BLaER1 treated with 17β-estradiol and CSF1 and Interleukin-3, amounts not matched to agents 10 nM and 100 nM (cell line): Measurements from ENCODE around the gene PANX2.

Experiments
- H3K27ac ChIP-seq, 11 experiments: shearing (Covaris generic); formaldehyde crosslinking; 2 replicates each; pipeline ENCODE4 v1.8.1; 2022
- H3K27me3 ChIP-seq, 11 experiments: shearing (Covaris generic); formaldehyde crosslinking; 2 replicates each; pipeline ENCODE4 v1.8.1; 2022
- H3K36me3 ChIP-seq, 11 experiments: shearing (Covaris generic); formaldehyde crosslinking; 2 replicates each; pipeline ENCODE4 v1.8.1; 2022
- H3K4me1 ChIP-seq, 10 experiments: shearing (Covaris generic); formaldehyde crosslinking; 2 replicates each; pipeline ENCODE4 v1.8.1; 2022
- H3K4me2 ChIP-seq, 11 experiments: shearing (Covaris generic); formaldehyde crosslinking; 2 replicates each; pipeline ENCODE4 v1.8.1; 2022
- H3K4me3 ChIP-seq, 10 experiments: shearing (Covaris generic); formaldehyde crosslinking; 2 replicates each; pipeline ENCODE4 v1.8.1; 2022
- H3K9ac ChIP-seq, 11 experiments: shearing (Covaris generic); formaldehyde crosslinking; 2 replicates each; pipeline ENCODE4 v1.8.1; 2022
- H3K9me3 ChIP-seq, 11 experiments: shearing (Covaris generic); formaldehyde crosslinking; replicated peaks in 1 of 11; 2 replicates each; pipeline ENCODE4 v1.8.1; 2022
- H4K20me1 ChIP-seq, 11 experiments: shearing (Covaris generic); formaldehyde crosslinking; 2 replicates each; pipeline ENCODE4 v1.8.1; 2022
- Cebpa-rat ChIP-seq, 11 experiments: shearing (Covaris generic); IDR thresholded peaks; 2 replicates each; pipeline ENCODE4 v1.8.1; 2022

The PANX2 gene

DNA sequence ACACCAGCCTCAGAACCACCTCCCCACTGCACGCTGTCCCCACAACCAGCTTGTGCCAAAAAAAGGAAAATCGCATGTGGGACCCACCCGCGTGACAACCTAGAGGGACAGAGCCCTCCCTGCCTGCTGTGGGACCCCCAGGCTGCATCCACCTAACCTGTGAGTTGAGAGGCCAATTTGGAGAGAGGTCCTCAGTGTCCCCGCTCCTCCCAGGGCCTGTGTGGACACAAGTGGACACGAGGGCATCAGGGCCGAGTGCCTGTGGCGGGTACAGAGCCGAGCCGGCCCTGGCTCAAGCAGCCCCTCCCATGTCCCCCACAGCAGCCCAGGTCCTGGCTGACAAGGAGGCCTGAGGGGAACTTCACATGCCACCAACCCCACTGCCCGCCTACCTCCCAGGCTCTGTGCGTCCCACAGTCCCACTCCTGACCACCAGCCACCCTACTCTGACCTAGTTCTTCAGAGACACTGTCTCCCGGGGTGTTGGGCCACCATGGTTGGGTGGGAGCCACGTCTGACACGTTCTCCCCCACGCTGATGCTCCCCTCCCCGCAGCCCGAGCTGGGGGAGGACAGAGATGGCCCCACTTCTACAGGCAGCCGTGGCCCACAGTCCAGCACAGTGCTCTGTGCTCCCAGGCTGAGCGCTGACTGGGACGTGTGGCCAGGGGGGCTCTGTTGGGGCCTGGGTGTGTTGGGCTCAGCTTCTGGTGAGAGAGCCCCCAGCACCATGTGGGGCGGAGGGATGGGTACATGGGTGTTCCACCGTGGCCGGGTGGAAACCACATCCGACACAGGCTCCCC lies 49.5 kb downstream of the PANX2 start:
- TF ChIP-seq Cebpa-rat (IDR thresholded peaks at IDR 0.05), result no peak
- Histone ChIP-seq H3K4me3 (no peak overlapping the region), H3K27me3 (0 out of 22 replicates have a peak, but pooled peaks cover 0 to 5% (median 0%) of the 10 kb centered on the region in 11 experiments), H3K9ac (peak overlapping the region in 3 of 11 experiments; percentile 14 to 29 (median 18); a peak in 3 of 22 replicates), H3K4me1 (peaks cover 6 to 78% (median 63%) of the 10 kb centered on the region in 10 experiments; a peak in 18 of 20 replicates), H3K27ac (no peak overlapping the region), H4K20me1 (peaks cover 65 to 95% (median 93%) of the 10 kb centered on the region in 11 experiments), H3K9me3 (no peaks in the 10 kb centered on the region), H3K36me3 (peaks cover 83 to 97% (median 89%) of the 10 kb centered on the region in 11 experiments), H3K4me2 (peak overlapping the region; percentile 12 to 77 (median 54); a peak in 20 of 22 replicates)

DNA sequence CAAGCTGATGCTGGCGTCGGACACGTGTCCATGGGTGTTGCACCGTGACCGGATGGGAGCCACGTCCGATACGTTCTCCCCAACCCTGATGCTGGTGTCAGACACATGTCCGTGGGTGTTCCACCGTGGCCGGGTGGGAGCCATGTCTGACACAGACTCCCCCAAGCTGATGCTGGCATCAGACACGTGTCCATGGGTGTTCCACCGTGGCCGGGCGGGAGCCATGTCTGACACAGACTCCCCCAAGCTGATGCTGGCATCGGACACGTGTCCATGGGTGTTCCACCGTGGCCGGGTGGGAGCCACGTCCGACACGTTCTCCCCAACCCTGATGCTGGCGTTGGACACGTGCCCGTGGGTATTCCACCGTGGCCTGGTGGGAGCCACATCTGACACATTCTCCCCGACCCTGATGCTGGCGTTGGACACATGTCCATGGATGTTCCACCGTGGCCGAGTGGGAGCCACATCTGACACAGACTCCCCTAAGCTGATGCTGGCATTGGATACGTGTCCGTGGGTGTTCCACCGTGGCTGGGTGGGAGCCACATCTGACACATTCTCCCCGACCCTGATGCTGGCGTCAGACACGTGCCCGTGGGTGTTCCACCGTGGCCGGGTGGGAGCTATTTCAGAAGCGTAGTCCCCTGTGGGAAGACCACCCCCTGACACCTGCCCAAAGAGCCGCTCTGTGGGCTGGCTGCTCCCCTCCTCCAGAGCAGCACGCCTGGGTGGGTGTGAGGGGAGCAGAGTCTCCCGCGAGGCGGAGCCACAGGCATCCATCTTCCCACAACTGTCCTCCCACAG lies 50.3 kb downstream of the PANX2 start:
- Histone ChIP-seq H3K4me1 (peaks cover 6 to 83% (median 65%) of the 10 kb centered on the region in 10 experiments; a peak in 18 of 20 replicates), H3K9me3 (no peaks in the 10 kb centered on the region), H3K36me3 (peaks cover 84 to 98% (median 91%) of the 10 kb centered on the region in 11 experiments), H3K4me2 (peak overlapping the region in 8 of 11 experiments; percentile 39 to 84 (median 70); a peak in 15 of 22 replicates), H3K27ac (no peak overlapping the region), H4K20me1 (peaks cover 58 to 95% (median 89%) of the 10 kb centered on the region in 11 experiments), H3K27me3 (0 out of 22 replicates have a peak, but pooled peaks cover 0 to 5% (median 0%) of the 10 kb centered on the region in 11 experiments), H3K9ac (0 out of 22 replicates have a peak overlapping the region, but pooled peaks of 1 of the 11 experiments have one; percentile 15), H3K4me3 (no peak overlapping the region)
- no peak for TF ChIP-seq Cebpa-rat (IDR thresholded peaks at IDR 0.05)

DNA sequence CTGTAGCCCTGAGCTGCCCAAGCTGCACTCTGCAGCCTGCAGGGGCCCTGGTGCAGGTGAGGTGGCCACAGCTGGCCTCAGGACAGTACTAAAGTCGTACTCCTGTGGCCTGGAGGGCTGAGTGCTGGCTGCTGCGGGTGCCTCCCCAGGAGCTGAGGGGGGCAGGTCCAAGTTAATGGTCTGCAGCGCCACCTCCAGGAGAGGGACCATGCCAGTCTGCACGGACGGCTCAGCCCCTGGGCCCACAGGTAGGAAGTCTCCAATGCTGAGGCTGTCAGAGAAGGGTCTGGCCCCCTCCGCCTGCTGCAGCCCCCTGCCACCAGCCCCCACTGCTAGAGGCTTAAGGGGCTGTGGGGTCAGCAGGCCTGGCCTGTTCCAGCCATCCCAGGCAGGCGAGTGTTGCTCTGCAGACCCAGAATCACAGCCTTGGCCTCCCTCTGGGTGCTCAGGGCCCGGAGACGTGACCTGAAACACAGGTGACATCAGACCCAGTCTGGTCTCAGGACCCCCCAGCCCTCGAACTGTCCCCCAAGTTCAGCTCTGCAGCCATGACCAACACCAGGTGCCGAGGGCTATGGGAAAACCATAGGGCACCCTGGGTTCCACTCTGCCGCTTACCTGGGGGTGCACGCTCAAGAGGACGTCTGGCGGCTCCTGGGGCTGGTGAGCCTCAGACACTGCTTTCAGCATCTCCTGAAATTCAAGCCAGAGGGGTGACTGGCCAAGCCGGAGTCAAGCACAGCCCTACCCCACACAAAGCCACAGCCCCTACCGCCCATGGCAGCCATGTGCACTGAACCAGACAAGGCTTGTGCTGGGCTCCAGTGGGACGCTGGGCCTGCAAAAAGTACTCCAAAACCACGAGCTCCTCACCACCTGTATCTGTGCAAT lies 51.1 kb downstream of the PANX2 start:
- H3K4me1 ChIP-seq, result peaks cover 7 to 82% (median 69%) of the 10 kb centered on the region in 10 experiments; a peak in 19 of 20 replicates
- peaks cover 0 to 6% (median 0%) of the 10 kb centered on the region in 11 experiments; a peak in 2 of 22 replicates for H3K27me3 ChIP-seq
- H4K20me1 ChIP-seq, result peaks cover 51 to 95% (median 87%) of the 10 kb centered on the region in 11 experiments
- H3K9me3 ChIP-seq, result no peaks in the 10 kb centered on the region
- no peak overlapping the region for H3K27ac ChIP-seq
- peak overlapping the region in 2 of 11 experiments; percentile 7 to 15; a peak in 2 of 22 replicates for H3K9ac ChIP-seq
- H3K36me3 ChIP-seq, result peaks cover 79 to 94% (median 86%) of the 10 kb centered on the region in 11 experiments
- H3K4me3 ChIP-seq, result peak overlapping the region in 1 of 10 experiments; percentile 5; a peak in 1 of 20 replicates
- TF ChIP-seq Cebpa-rat (IDR thresholded peaks at IDR 0.05), result no peak
- peak overlapping the region in 9 of 11 experiments; percentile 29 to 84 (median 63); a peak in 17 of 22 replicates for H3K4me2 ChIP-seq

DNA sequence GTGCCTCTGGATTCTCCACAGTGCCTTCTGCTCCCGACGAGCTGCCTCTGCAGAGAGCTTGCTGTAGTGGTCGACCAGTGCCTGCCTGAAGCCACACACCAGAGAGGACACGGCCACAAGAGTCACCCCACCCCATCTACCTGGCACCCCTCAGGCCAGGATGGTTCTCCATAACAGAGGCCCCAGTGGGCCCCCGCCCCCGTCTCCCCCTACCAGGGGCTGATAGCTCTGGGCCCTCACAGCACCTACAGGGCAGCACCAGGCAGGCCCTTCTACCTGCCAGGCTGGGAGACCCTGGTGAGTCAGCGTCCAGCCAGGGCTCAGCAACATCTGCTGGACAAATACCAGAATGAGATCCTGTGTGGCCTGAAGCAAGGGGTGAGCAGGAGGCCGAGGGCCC lies 52.0 kb downstream of the PANX2 start:
- Histone ChIP-seq H4K20me1 (peaks cover 51 to 95% (median 87%) of the 10 kb centered on the region in 11 experiments), H3K4me3 (no peak overlapping the region), H3K9ac (peak overlapping the region in 2 of 11 experiments; percentile 15 to 21; a peak in 1 of 22 replicates), H3K27ac (no peak overlapping the region), H3K27me3 (peaks cover 0 to 14% (median 0%) of the 10 kb centered on the region in 11 experiments; a peak in 6 of 22 replicates), H3K36me3 (peaks cover 71 to 85% (median 80%) of the 10 kb centered on the region in 11 experiments), H3K4me2 (peak overlapping the region in 8 of 11 experiments; percentile 39 to 84 (median 70); a peak in 16 of 22 replicates), H3K4me1 (peaks cover 15 to 82% (median 69%) of the 10 kb centered on the region in 10 experiments), H3K9me3 (no peaks in the 10 kb centered on the region)
- no peak for TF ChIP-seq Cebpa-rat (IDR thresholded peaks at IDR 0.05)

DNA sequence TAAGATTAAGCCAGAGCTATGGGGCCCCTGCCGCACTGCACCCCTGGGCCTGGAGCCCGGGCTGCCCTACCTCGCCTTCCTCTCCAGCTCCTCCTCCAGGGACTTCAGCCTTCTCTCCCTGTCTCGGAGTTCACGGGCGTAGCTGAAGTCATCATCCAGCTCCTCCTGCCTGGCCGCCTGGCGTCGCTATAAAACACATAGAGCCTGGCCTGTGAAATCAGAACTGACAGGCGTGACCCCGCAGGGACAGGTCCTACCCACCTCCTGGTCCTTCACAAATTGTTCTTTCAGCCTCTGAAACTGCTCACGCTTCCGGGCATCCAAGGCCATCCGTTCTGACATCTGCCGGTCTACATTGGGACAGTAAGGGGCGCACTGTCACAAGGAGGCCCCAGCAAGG lies 53.5 kb downstream of the PANX2 start:
- H3K27me3 ChIP-seq, result peaks cover 0 to 24% (median 0%) of the 10 kb centered on the region in 11 experiments; a peak in 6 of 22 replicates
- no peak overlapping the region for H3K4me2 ChIP-seq
- H3K4me3 ChIP-seq, result no peak overlapping the region
- no peak overlapping the region for H3K9ac ChIP-seq
- peaks cover 51 to 95% (median 87%) of the 10 kb centered on the region in 11 experiments; a peak in 21 of 22 replicates for H4K20me1 ChIP-seq
- H3K4me1 ChIP-seq, result peaks cover 21 to 82% (median 69%) of the 10 kb centered on the region in 10 experiments
- no peaks in the 10 kb centered on the region for H3K9me3 ChIP-seq
- H3K27ac ChIP-seq, result no peak overlapping the region
- no peak for TF ChIP-seq Cebpa-rat (IDR thresholded peaks at IDR 0.05)
- H3K36me3 ChIP-seq, result peaks cover 55 to 78% (median 69%) of the 10 kb centered on the region in 11 experiments

DNA sequence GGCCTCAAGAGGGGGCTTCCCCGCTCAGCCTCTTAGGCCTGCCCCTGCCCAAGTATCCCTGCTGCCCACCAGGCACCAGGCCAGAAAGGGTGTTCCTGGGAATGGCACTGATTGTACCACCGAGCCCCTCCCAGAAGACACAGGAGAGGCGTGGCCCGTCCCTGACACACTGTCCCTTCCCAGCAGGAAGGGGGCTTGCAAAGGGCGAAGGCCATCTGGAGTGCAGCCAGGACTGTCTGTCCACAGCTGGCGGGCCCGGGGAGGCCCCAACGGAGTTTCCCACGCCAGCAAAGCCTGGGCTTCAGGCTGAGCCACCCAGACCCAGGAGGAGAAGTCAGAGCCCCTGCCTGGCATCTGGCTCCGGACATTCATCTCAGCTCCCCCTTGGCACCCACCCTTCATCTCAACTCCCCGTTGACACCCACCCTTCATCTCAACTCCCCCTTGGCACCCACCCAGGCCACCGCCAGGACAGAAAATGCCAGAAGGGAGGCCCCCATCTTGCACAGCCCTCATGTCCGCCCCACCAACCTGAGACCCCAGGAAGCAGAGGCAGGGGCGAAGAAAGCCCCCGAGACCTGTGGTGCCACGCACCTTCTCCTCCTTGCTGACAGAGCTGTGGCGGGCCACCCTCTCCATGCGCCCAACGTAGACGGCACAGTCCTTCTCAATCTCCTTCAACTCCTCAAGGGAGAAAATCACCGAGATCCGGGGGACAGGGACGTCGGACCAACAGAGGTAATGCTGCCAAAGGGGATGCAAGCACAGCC lies 54.9 kb downstream of the PANX2 start:
- Histone ChIP-seq H3K9me3 (no peaks in the 10 kb centered on the region), H4K20me1 (peaks cover 46 to 95% (median 85%) of the 10 kb centered on the region in 11 experiments; a peak in 21 of 22 replicates), H3K9ac (no peak overlapping the region), H3K27me3 (peaks cover 0 to 24% (median 0%) of the 10 kb centered on the region in 11 experiments; a peak in 6 of 22 replicates), H3K27ac (no peak overlapping the region), H3K4me3 (no peak overlapping the region), H3K4me1 (peaks cover 14 to 82% (median 69%) of the 10 kb centered on the region in 10 experiments), H3K36me3 (peaks cover 49 to 80% (median 67%) of the 10 kb centered on the region in 11 experiments), H3K4me2 (peak overlapping the region in 7 of 11 experiments; percentile 9 to 97 (median 51); a peak in 9 of 22 replicates)
- TF ChIP-seq Cebpa-rat (IDR thresholded peaks at IDR 0.05), result no peak
